ENCODE results near the gene SCAMP3. TPM values are rescaled to one million over a fixed set of nuclear protein-coding genes. Genes with fewer than 3 reads are reported as not detected.

Gene SCAMP3
- total and polyA plus RNA-seq, 2 of the 4 experiments (the other 2 are of a cell fraction) = 30.5 to 118 TPM

DNA sequence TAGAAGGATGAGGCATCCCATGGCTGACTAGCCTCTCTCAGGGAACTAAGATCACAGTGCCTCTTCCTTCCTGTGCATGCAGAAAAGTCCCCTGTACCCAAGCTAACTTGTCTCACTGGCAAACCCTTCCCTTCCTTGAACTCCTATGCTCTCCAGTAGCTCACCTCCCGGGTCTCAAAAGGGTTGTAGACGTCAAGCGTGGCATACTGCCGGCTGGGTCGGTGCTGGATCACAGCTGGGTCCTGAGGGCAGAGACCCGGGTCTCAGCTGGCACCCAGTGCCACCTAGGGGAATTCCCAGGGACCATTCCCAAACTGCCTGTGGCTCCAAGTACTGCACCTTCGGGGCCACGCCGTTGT lies 688 bp downstream of the SCAMP3 start:
- peak overlapping the region; percentile 91 for H3K23ac ChIP-seq (ENCODE audit: low read depth, low read length)
- H4K5ac ChIP-seq (ENCODE audit: low read depth, low read length) = peak overlapping the region; percentile 50
- H3K56ac ChIP-seq (ENCODE audit: extremely low read depth, insufficient read depth, low read length) = peak overlapping the region; percentile 77; the same call in 1 of the 2 replicates
- H3K27me3 ChIP-seq (ENCODE audit: control insufficient read depth, insufficient read depth, low read length) = no peaks in the 10 kb centered on the region
- no peak overlapping the region for H2BK120ac ChIP-seq (ENCODE audit: low read depth, low read length)
- CTCF ChIA-PET = interaction anchor here (0.6 to 1.3 kb wide), 2 partner anchors 11 to 1294 kb away, joined by 3 to 5 read pairs; no protein-coding TSS in a partner anchor
- H2BK15ac ChIP-seq (ENCODE audit: low read depth, low read length) = no peak overlapping the region
- peak overlapping the region; percentile 70 for H3K27ac ChIP-seq (ENCODE audit: insufficient read depth, low read length)
- in situ Hi-C loops (cut with MboI; ENCODE audit: low sequenced_read_pairs) (no loop called here), intact Hi-C loops (cut with micrococcal nuclease) (loop anchor here (5.0 kb wide), 1 partner anchor 46 kb away; the partner anchor contains the start of gene FDPS), dilution Hi-C loops (cut with HindIII; ENCODE audit: low sequenced_read_pairs, unreplicated experiment) (no loop called here)
- peak overlapping the region; percentile 81 for H3K14ac ChIP-seq (replicated peaks; ENCODE audit: low read depth, low read length)
- BruUV-seq (replicated peaks) = no TSS peak
- POLR2A ChIA-PET (ENCODE audit: unreplicated experiment) = interaction anchor here (0.5 kb wide), 1 partner anchor 20 kb away, joined by 4 read pairs; a partner anchor contains a TSS
- peak overlapping the region; percentile 22 to 72 for H4K8ac ChIP-seq (ENCODE audit: low read depth in 2 of 2, low read length in 2 of 2)
- H2BK20ac ChIP-seq (ENCODE audit: low read depth, low read length) = no peak overlapping the region
- H3K4me3 ChIP-seq (ENCODE audit: insufficient read depth, low read depth, low read length) = peak overlapping the region; percentile 65
- peaks cover 4% of the 10 kb centered on the region; the same call in 1 of the 2 replicates for H3K9me1 ChIP-seq (ENCODE audit: insufficient read depth, low read length)
- peak overlapping the region; percentile 83 for H3K4me2 ChIP-seq (ENCODE audit: low read depth, low read length)
- H3K36me3 ChIP-seq (ENCODE audit: control insufficient read depth, insufficient read depth, low read length) = peaks cover 36% of the 10 kb centered on the region
- H2BK5ac ChIP-seq (ENCODE audit: low read depth, low read length, poor library complexity, severe bottlenecking) = peak overlapping the region; percentile 62
- ATAC-seq (ENCODE audit: low read depth) = no peak
- WGBS, 2 experiments (ENCODE audit: extremely low coverage in 2 of 2, insufficient read length in 1 of 2) = 0% methylated on average over 3 of the region's 9 CpGs; no CpG with 5 or more reads in 1 of the 2 experiments
- H2AK9ac ChIP-seq (replicated peaks; ENCODE audit: low read depth, low read length, poor library complexity) = peak overlapping the region; percentile 96
- H2AK5ac ChIP-seq (ENCODE audit: low read depth, low read length) = peak overlapping the region; percentile 33
- H3K9me3 ChIP-seq (ENCODE audit: control insufficient read depth, insufficient read depth, low read length) = no peaks in the 10 kb centered on the region
- peak; percentile 15 for DNase-seq
- H4K20me1 ChIP-seq (ENCODE audit: insufficient read depth, low read length) = no peaks in the 10 kb centered on the region
- H3K79me1 ChIP-seq (ENCODE audit: low read depth in 1 of 2, low read length in 2 of 2) = peaks cover 15 to 30% of the 10 kb centered on the region in 2 experiments
- H3K4me1 ChIP-seq (ENCODE audit: control insufficient read depth, insufficient read depth, low read length) = peaks cover 2% of the 10 kb centered on the region
- TF ChIP-seq FOS (IDR thresholded peaks at IDR 0.05; ENCODE audit: low read depth, low read length) (no peak), POLR2A (IDR thresholded peaks at IDR 0.05; ENCODE audit: low read depth, low read length) (no peak), CHD1 (IDR thresholded peaks at IDR 0.05; ENCODE audit: low read depth, low read length) (no peak), MXI1 (IDR thresholded peaks at IDR 0.05; ENCODE audit: borderline replicate concordance, low read depth, low read length) (no peak), SMC3 (IDR thresholded peaks at IDR 0.05; ENCODE audit: low read depth, low read length) (no peak), CEBPB (IDR thresholded peaks at IDR 0.05; ENCODE audit: low read depth, low read length) (no peak), CTCF (conservative IDR thresholded peaks at IDR 0.05; ENCODE audit: low read depth, low read length) (no peak), RAD21 (IDR thresholded peaks at IDR 0.05; ENCODE audit: low read length) (no peak)
- TF ChIP-seq, protein P1, sequence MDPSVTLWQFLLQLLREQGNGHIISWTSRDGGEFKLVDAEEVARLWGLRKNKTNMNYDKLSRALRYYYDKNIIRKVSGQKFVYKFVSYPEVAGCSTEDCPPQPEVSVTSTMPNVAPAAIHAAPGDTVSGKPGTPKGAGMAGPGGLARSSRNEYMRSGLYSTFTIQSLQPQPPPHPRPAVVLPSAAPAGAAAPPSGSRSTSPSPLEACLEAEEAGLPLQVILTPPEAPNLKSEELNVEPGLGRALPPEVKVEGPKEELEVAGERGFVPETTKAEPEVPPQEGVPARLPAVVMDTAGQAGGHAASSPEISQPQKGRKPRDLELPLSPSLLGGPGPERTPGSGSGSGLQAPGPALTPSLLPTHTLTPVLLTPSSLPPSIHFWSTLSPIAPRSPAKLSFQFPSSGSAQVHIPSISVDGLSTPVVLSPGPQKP (IDR thresholded peaks at IDR 0.05; ENCODE audit: borderline replicate concordance, low read depth, low read length) = no peak
- peak overlapping the region; percentile 18 for H4K91ac ChIP-seq (ENCODE audit: insufficient read depth, low read depth, low read length)
- H2AFZ ChIP-seq (replicated peaks; ENCODE audit: low read length, poor library complexity) = peak overlapping the region; percentile 84
- H3K9ac ChIP-seq (ENCODE audit: low read depth, low read length) = peak overlapping the region; percentile 74
- no peak overlapping the region for H3K18ac ChIP-seq (ENCODE audit: low read depth, low read length)
- H3K4ac ChIP-seq (ENCODE audit: low read depth, low read length) = peak overlapping the region; percentile 81
